ENCODE measurements around the gene NGLY1.

Gene NGLY1

GRCh38 chr3:25707268-25707926 is 75.8 kb downstream of the NGLY1 start:
- DNase-seq = no peak

- no peak for DNase-seq
Observed at GRCh38 chr3:25706213-25706612, 77.0 kb downstream of the NGLY1 start.

- DNase-seq = no peak
Observed at GRCh38 chr3:25697553-25697952, 85.7 kb downstream of the NGLY1 start.

GRCh38 chr3:25695731-25696420 is 87.4 kb downstream of the NGLY1 start:
- no peak for DNase-seq

GRCh38 chr3:25693238-25693637 is 90.0 kb downstream of the NGLY1 start:
- DNase-seq = no peak

- no peak for DNase-seq
Observed at GRCh38 chr3:25692341-25692740, 90.9 kb downstream of the NGLY1 start.

- DNase-seq = no peak
Observed at GRCh38 chr3:25690768-25691533, 92.3 kb downstream of the NGLY1 start.

- no peak for DNase-seq
Observed at GRCh38 chr3:25689226-25689625, 94.0 kb downstream of the NGLY1 start.

GRCh38 chr3:25687742-25688141 is 95.5 kb downstream of the NGLY1 start:
- no peak for DNase-seq

GRCh38 chr3:25686766-25687165 is 96.5 kb downstream of the NGLY1 start:
- DNase-seq = no peak

- no peak for DNase-seq
Observed at GRCh38 chr3:25683882-25684281, 99.4 kb downstream of the NGLY1 start.

GRCh38 chr3:25683410-25683809 is 99.8 kb downstream of the NGLY1 start:
- DNase-seq = no peak

- no peak for DNase-seq
Observed at GRCh38 chr3:25679642-25680302, 103.5 kb downstream of the NGLY1 start.

- no peak for DNase-seq
Observed at GRCh38 chr3:25679166-25679565, 104.1 kb downstream of the NGLY1 start.

GRCh38 chr3:25678581-25678980 is 104.7 kb downstream of the NGLY1 start:
- DNase-seq = no peak

GRCh38 chr3:25677121-25677520 is 106.1 kb downstream of the NGLY1 start:
- DNase-seq = no peak

- no peak for DNase-seq
Observed at GRCh38 chr3:25674670-25675069, 108.6 kb downstream of the NGLY1 start.

- DNase-seq = no peak
Observed at GRCh38 chr3:25673738-25674298, 109.4 kb downstream of the NGLY1 start.

Measured in activated CD4-positive, alpha-beta T cell treated with anti-CD3 and anti-CD28 coated beads for 4 hours (primary cell).